Neural progenitor cell (in vitro differentiated cells): ENCODE measurements around the gene ARSB.

Source experiments
- CTCF ChIP-seq: fragments of 200-600 bp; sonication (generic); IDR thresholded peaks from 2 replicates; pipeline ENCODE4 v1.5.1; 2017; ENCODE audit warnings: antibody characterized with exemption, mild to moderate bottlenecking
- EZH2phosphoT487 ChIP-seq: fragments of 200-600 bp; sonication (generic); IDR thresholded peaks from 2 replicates; pipeline ENCODE4 v1.6.1; 2017; ENCODE audit warnings: antibody characterized with exemption

GRCh38 chr5:78830528-78831046 lies 154.5 kb downstream of the ARSB start:
- TF ChIP-seq CTCF (no peak), EZH2phosphoT487 (no peak)
